Neural crest cell (in vitro differentiated cells): ENCODE measurements around the gene CCDC141. TPM values are rescaled to one million over a fixed set of nuclear protein-coding genes. Genes with fewer than 3 reads are reported as not detected.

Experiments used
- DNase-seq: peaks from one replicate; pipeline ENCODE4 v3.0.0; 2021; ENCODE audit warnings: low read depth, mixed read lengths, low spot score
- H3K27ac Mint-ChIP-seq: one replicate; pipeline ENCODE4 v1.8.0; 2021; ENCODE audit warnings: mild to moderate bottlenecking, mixed read lengths; ENCODE audit not compliant: unreplicated experiment
- H3K27me3 Mint-ChIP-seq: 2 replicates; pipeline ENCODE4 v1.8.0; 2021; ENCODE audit warnings: low read depth, mild to moderate bottlenecking, mixed read lengths
- H3K36me3 Mint-ChIP-seq: 2 replicates; pipeline ENCODE4 v1.8.0; 2021; ENCODE audit warnings: low read depth, mild to moderate bottlenecking, mixed read lengths
- H3K4me1 Mint-ChIP-seq: 2 replicates; pipeline ENCODE4 v1.8.0; 2021; ENCODE audit warnings: mixed read lengths
- H3K4me3 Mint-ChIP-seq: one replicate; pipeline ENCODE4 v1.8.0; 2021; ENCODE audit warnings: mild to moderate bottlenecking, mixed read lengths
- H3K9me3 Mint-ChIP-seq: 2 replicates; pipeline ENCODE4 v1.8.0; 2021; ENCODE audit warnings: mixed read lengths
- CTCF ChIP-seq: fragments of 200-600 bp; sonication (generic); conservative IDR thresholded peaks from 2 replicates; pipeline ENCODE4 v1.5.0; 2021; ENCODE audit warnings: antibody characterized with exemption, mild to moderate bottlenecking
- total RNA-seq: library from RNA; stranded (reverse); gene quantifications from 2 replicates; pipeline ENCODE4 v1.2.1, GENCODE V29; 2021

The CCDC141 gene
- total RNA-seq, 1 donor from 2014 or later: not detected

GRCh38 chr2:178886006-178886405 is 163.9 kb downstream of the CCDC141 start:
- Mint-ChIP-seq H3K4me1 (no peaks in the 10 kb centered on the region), H3K9me3 (no peaks in the 10 kb centered on the region), H3K36me3 (no peaks in the 10 kb centered on the region), H3K4me3 (no peak overlapping the region), H3K27ac (no peak overlapping the region), H3K27me3 (peaks cover 8% of the 10 kb centered on the region)
- no peak for DNase-seq
- no peak for TF ChIP-seq CTCF

GRCh38 chr2:178884440-178884839 is 165.5 kb downstream of the CCDC141 start:
- peaks cover 7% of the 10 kb centered on the region for H3K27me3 Mint-ChIP-seq
- no peak overlapping the region for H3K27ac Mint-ChIP-seq
- H3K4me3 Mint-ChIP-seq: no peak overlapping the region
- H3K9me3 Mint-ChIP-seq: no peaks in the 10 kb centered on the region
- DNase-seq: no peak
- no peaks in the 10 kb centered on the region for H3K36me3 Mint-ChIP-seq
- H3K4me1 Mint-ChIP-seq: no peaks in the 10 kb centered on the region
- no peak for TF ChIP-seq CTCF

- no peaks in the 10 kb centered on the region for H3K9me3 Mint-ChIP-seq
- H3K27ac Mint-ChIP-seq: no peak overlapping the region
- no peak for DNase-seq
- no peaks in the 10 kb centered on the region for H3K36me3 Mint-ChIP-seq
- TF ChIP-seq CTCF: no peak
- H3K4me3 Mint-ChIP-seq: no peak overlapping the region
- H3K27me3 Mint-ChIP-seq: no peaks in the 10 kb centered on the region
- H3K4me1 Mint-ChIP-seq: no peaks in the 10 kb centered on the region
These were observed 167.1 kb downstream of the CCDC141 start for GRCh38 chr2:178882666-178883440.

- Mint-ChIP-seq H3K27ac (no peak overlapping the region), H3K4me1 (no peaks in the 10 kb centered on the region), H3K27me3 (no peaks in the 10 kb centered on the region), H3K9me3 (no peaks in the 10 kb centered on the region), H3K4me3 (no peak overlapping the region), H3K36me3 (no peaks in the 10 kb centered on the region)
- DNase-seq: no peak
- TF ChIP-seq CTCF: no peak
These were observed 168.9 kb downstream of the CCDC141 start for GRCh38 chr2:178881075-178881474.

- Mint-ChIP-seq H3K4me3 (no peak overlapping the region), H3K36me3 (no peaks in the 10 kb centered on the region), H3K4me1 (no peaks in the 10 kb centered on the region), H3K9me3 (no peaks in the 10 kb centered on the region), H3K27ac (no peak overlapping the region), H3K27me3 (no peaks in the 10 kb centered on the region)
- no peak for TF ChIP-seq CTCF
- DNase-seq: no peak
These were observed 169.7 kb downstream of the CCDC141 start for GRCh38 chr2:178880257-178880656.
